Heart left ventricle (tissue), 16 donors: ENCODE results near the gene NRP1. TPM values are rescaled to one million over a fixed set of nuclear protein-coding genes. Genes with fewer than 3 reads are reported as not detected.

ENCODE experiments used
- ATAC-seq, 4 donors: fragments of 200-7000 bp; cut with Tn5 transposase; one replicate each; pipeline ENCODE4 v1.9.1; 2020 to 2022; ENCODE audit warnings: moderate library complexity in 4 of 4, mild to moderate bottlenecking in 3 of 4, moderate number of reproducible peaks in 1 of 4
- DNase-seq, 5 donors: peaks; one replicate each; pipeline ENCODE4 v3.0.0-alpha.2; 2020
- H3K27ac ChIP-seq, 12 donors: fragments of 200-600 bp; sonication (generic) in 4 of 12; one replicate each; pipeline versions ENCODE4 v1.5.0 to v1.8.0; 2016 to 2022; ENCODE audit warnings: mild to moderate bottlenecking in 2 of 12
- H3K27me3 ChIP-seq, 9 donors: fragments of 200-600 bp; sonication (generic) in 2 of 9; one replicate each; pipeline versions ENCODE4 v1.5.1 to v1.8.0; 2016 to 2022; ENCODE audit warnings: mild to moderate bottlenecking in 3 of 9
- H3K36me3 ChIP-seq, 9 donors: fragments of 200-600 bp; sonication (generic) in 2 of 9; one replicate each; pipeline versions ENCODE4 v1.5.0 to v1.8.0; 2018 to 2022; ENCODE audit warnings: mild to moderate bottlenecking in 2 of 9
- H3K4me1 ChIP-seq, 12 donors: fragments of 200-600 bp; sonication (generic) in 4 of 12; one replicate each; pipeline versions ENCODE4 v1.5.0 to v1.8.0; 2016 to 2022; ENCODE audit warnings: mild to moderate bottlenecking in 3 of 12
- H3K4me3 ChIP-seq, 12 donors: fragments of 200-600 bp; sonication (generic) in 4 of 12; one replicate each; pipeline versions ENCODE4 v1.5.0 to v1.8.0; 2017 to 2022; ENCODE audit warnings: mild to moderate bottlenecking in 9 of 12, moderate library complexity in 4 of 12
- H3K9me3 ChIP-seq, 12 donors: fragments of 200-600 bp; sonication (generic) in 4 of 12; one replicate each; pipeline versions ENCODE4 v1.5.0 to v1.8.0; 2016 to 2022; ENCODE audit warnings: mild to moderate bottlenecking in 1 of 12
- CTCF ChIP-seq, 12 donors: fragments of 200-600 bp; sonication (generic) in 4 of 12; IDR thresholded peaks; one replicate each; pipeline versions ENCODE4 v1.5.0 to v1.8.0; 2018 to 2022; ENCODE audit warnings: antibody characterized with exemption in 12 of 12, mild to moderate bottlenecking in 5 of 12
- POLR2A ChIP-seq, 2 donors: fragments of 450-650 bp; IDR thresholded peaks; one replicate each; pipeline ENCODE4 v1.6.1; 2017; ENCODE audit warnings: antibody characterized with exemption in 2 of 2, mild to moderate bottlenecking in 2 of 2, moderate library complexity in 2 of 2
- WGBS, 4 donors: extraction: QIAGEN DNeasy Blood & Tissue Kit in 2 of 4; methylation state at CpG; one replicate each; pipeline versions ENCODE4 v1.1.5 to v1.1.7; 2013 to 2018; 5-methylcytosine and 5-hydroxymethylcytosine counted together
- intact Hi-C, 10 donors: fragments of 100-400 bp; cut with DNase I; formaldehyde crosslinking; loops; one replicate each; pipeline versions ENCODE4 v1.11.1 to v1.14.2; 2022
- polyA plus RNA-seq, 2 donors: library from polyadenylated mRNA; stranded (reverse); fragments of 200-250 nt; gene quantifications; one replicate each; pipeline ENCODE4 v1.2.3, GENCODE V29; 2013
- total RNA-seq, 9 donors: library from RNA; depleted of rRNA in 2 of 9; stranded (reverse); fragments of >200 nt in 2 of 9; fragmentation: NEBNext Ultra II Directional in 3 of 9; extraction: Animal tissue kit (Norgen Biotek cat#: 25700) in 3 of 9; gene quantifications; one replicate each; pipeline versions ENCODE4 v1.1.0 to v1.2.4, GENCODE V29; 2016 to 2023
- donor health status: ischemic (EF 13 %, LVEDD 7.1; RV severe dilation, severe dysfunction).
- donor health status: healthy with polysubstance abuse.
- donor health status: DM: no; HTN: yes; CAD: no.
- donor health status: DM: no; HTN: no; CAD: no.
- donor health status: ischemic (EF 25% LVEDD 6.9; RV normal size, moderate dysfunction).
- donor health status: ischemic (EF 25% LVEDD 5.7; RV mildly dilated, moderate dysfunction).
- donor health status: healthy.
- donor health status: DM: yes; HTN: yes; CAD: no.
- donor health status: ischemic (EF 35%, LVEDD 5.7; RV mildly dilated, moderate dysfunction).
- donor health status: nonischemic (EF 11% LVEDD 7.7; RV severe dilation, severe dysfunction).
- donor health status: DM: yes; HTN: yes; CAD: no.
- donor health status: PGD.
- donor health status: ischemic (EF 29% LVEDD 5.4; RV normal size, mild dysfunction).
- donor health status: nonischemic (EF 23%, LVEDD 6.1; RV moderate dilation, normal function).

The NRP1 gene
- total and polyA plus RNA-seq, 11 donors: 47.1 to 279 (median 152) TPM

- H3K27me3 ChIP-seq: no peaks in the 10 kb centered on the region
- no peak for TF ChIP-seq CTCF (IDR thresholded peaks at IDR 0.05)
- no peak for TF ChIP-seq POLR2A (IDR thresholded peaks at IDR 0.05)
- intact Hi-C loops: no loop called here
- peaks cover 0 to 43% (median 6%) of the 10 kb centered on the region in 12 donors for H3K4me1 ChIP-seq
- DNase-seq: no peak
- ATAC-seq: no peak
- H3K9me3 ChIP-seq: no peaks in the 10 kb centered on the region
- no peak overlapping the region for H3K4me3 ChIP-seq
- H3K27ac ChIP-seq: peak overlapping the region in 1 of 12 donors; percentile 51
- no peaks in the 10 kb centered on the region for H3K36me3 ChIP-seq
- WGBS, 4 donors: 93 to 97% (median 95%) methylated on average over 1 of the region's 1 CpG
These were observed 201.8 kb downstream of the NRP1 start for GRCh38 chr10:33132626-33133025.

- TF ChIP-seq POLR2A (IDR thresholded peaks at IDR 0.05) (no peak), CTCF (IDR thresholded peaks at IDR 0.05) (no peak)
- Histone ChIP-seq H3K9me3 (no peaks in the 10 kb centered on the region), H3K4me3 (no peak overlapping the region), H3K36me3 (no peaks in the 10 kb centered on the region), H3K27me3 (no peaks in the 10 kb centered on the region), H3K27ac (peak overlapping the region in 9 of 12 donors; percentile 12 to 86 (median 53)), H3K4me1 (peaks cover 0 to 57% (median 18%) of the 10 kb centered on the region in 12 donors)
- WGBS, 4 donors: 83 to 90% (median 86%) methylated on average over 5 of the region's 5 CpGs
- intact Hi-C loops: loop anchor here in 1 of 10 donors (5.0 kb wide), 1 partner anchor 202 kb away; the partner anchor contains the start of gene NRP1
- DNase-seq: no peak
- peak in 1 of 4 donors; percentile 10 for ATAC-seq
These were observed 204.5 kb downstream of the NRP1 start for GRCh38 chr10:33129996-33130386.

- Histone ChIP-seq H3K4me1 (peaks cover 0 to 58% (median 21%) of the 10 kb centered on the region in 12 donors), H3K27ac (peak overlapping the region in 10 of 12 donors; percentile 22 to 86 (median 73)), H3K36me3 (no peaks in the 10 kb centered on the region), H3K4me3 (no peak overlapping the region), H3K27me3 (no peaks in the 10 kb centered on the region), H3K9me3 (no peaks in the 10 kb centered on the region)
- intact Hi-C loops: loop anchor here in 1 of 10 donors (5.0 kb wide), 1 partner anchor 203 kb away; the partner anchor contains the start of gene NRP1
- ATAC-seq (peak; percentile 53 to 70 (median 63)), DNase-seq (peak; percentile 51 to 70 (median 57))
- 61 to 71% (median 66%) methylated on average over 10 of the region's 10 CpGs for WGBS, 4 donors
- peak in 3 of 12 donors; percentile 17 to 43 (median 42) for TF ChIP-seq CTCF (IDR thresholded peaks at IDR 0.05)
- TF ChIP-seq POLR2A (IDR thresholded peaks at IDR 0.05): no peak
These were observed 205.1 kb downstream of the NRP1 start for GRCh38 chr10:33129141-33129995.

GRCh38 chr10:33127622-33128021 is 206.8 kb downstream of the NRP1 start:
- intact Hi-C loops: loop anchor here in 2 of 10 donors (2.0 to 5.0 kb wide), 2 partner anchors 17 to 205 kb away; partner anchors contain the start of gene NRP1 (in 1 of the 2)
- Histone ChIP-seq H3K27ac (peak overlapping the region in 7 of 12 donors; percentile 17 to 85 (median 55)), H3K36me3 (no peaks in the 10 kb centered on the region), H3K4me3 (no peak overlapping the region), H3K9me3 (no peaks in the 10 kb centered on the region), H3K27me3 (no peaks in the 10 kb centered on the region), H3K4me1 (peaks cover 0 to 54% (median 22%) of the 10 kb centered on the region in 12 donors)
- ATAC-seq (no peak), DNase-seq (no peak)
- 76 to 96% (median 92%) methylated on average over 6 to 8 of the region's 9 CpGs for WGBS, 4 donors
- TF ChIP-seq POLR2A (IDR thresholded peaks at IDR 0.05): no peak
- TF ChIP-seq CTCF (IDR thresholded peaks at IDR 0.05): no peak
